SK-N-SH treated with all-trans-retinoic acid at 6 μM for 48 hours (cell line): Measurements from ENCODE around the gene UBE2Q2.

Experiments
- ATAC-seq: fragments of 200-7000 bp; cut with Tn5 transposase; 3 replicates; pipeline ENCODE4 v1.9.1; 2020; ENCODE audit warnings: mild to moderate bottlenecking, moderate library complexity
- ARNTL ChIP-seq: fragments of 450-650 bp; formaldehyde crosslinking; IDR thresholded peaks from 2 replicates; pipeline ENCODE4 v1.5.0; 2020; ENCODE audit warnings: low read depth, mild to moderate bottlenecking, moderate library complexity, borderline replicate concordance
- BACH2 ChIP-seq: fragments of 250-450 bp; sonication (Bioruptor Pico); IDR thresholded peaks from 2 replicates; pipeline ENCODE4 v1.9.0; 2021; ENCODE audit warnings: mild to moderate bottlenecking, borderline replicate concordance
- CREB5 ChIP-seq: fragments of 250-450 bp; sonication (Bioruptor Pico); IDR thresholded peaks from 2 replicates; pipeline ENCODE4 v1.5.1; 2020; ENCODE audit warnings: low read depth, mild to moderate bottlenecking, moderate library complexity
- CSRNP3 ChIP-seq: fragments of 250-450 bp; sonication (Bioruptor Pico); IDR thresholded peaks from 2 replicates; pipeline ENCODE4 v1.5.1; 2021; ENCODE audit warnings: mild to moderate bottlenecking, moderate library complexity
- ESRRG ChIP-seq: fragments of 250-450 bp; sonication (Bioruptor Pico); IDR thresholded peaks from 2 replicates; pipeline ENCODE4 v1.6.1; 2021; ENCODE audit warnings: mild to moderate bottlenecking
- GLIS3 ChIP-seq: fragments of 250-450 bp; sonication (Bioruptor Pico); IDR thresholded peaks from 2 replicates; pipeline ENCODE4 v1.5.0; 2020; ENCODE audit warnings: mild to moderate bottlenecking, moderate library complexity
- ISL1 ChIP-seq: fragments of 250-450 bp; sonication (Bioruptor Pico); IDR thresholded peaks from 2 replicates; pipeline ENCODE4 v2.1.2; 2022; ENCODE audit warnings: mild to moderate bottlenecking, moderate library complexity
- PATZ1 ChIP-seq: fragments of 250-450 bp; sonication (Bioruptor Pico); IDR thresholded peaks from 2 replicates; pipeline ENCODE4 v1.8.0; 2020; ENCODE audit warnings: mild to moderate bottlenecking, moderate library complexity, borderline replicate concordance
- PPARA ChIP-seq: fragments of 250-450 bp; sonication (Bioruptor Pico); IDR thresholded peaks from 2 replicates; pipeline ENCODE4 v1.5.0; 2020; ENCODE audit warnings: mild to moderate bottlenecking, borderline replicate concordance
- RARB ChIP-seq: fragments of 250-450 bp; sonication (Bioruptor Pico); IDR thresholded peaks from 2 replicates; pipeline ENCODE4 v1.8.0; 2021; ENCODE audit warnings: mild to moderate bottlenecking, moderate library complexity
- SNAI2 ChIP-seq: fragments of 250-450 bp; sonication (Bioruptor Pico); IDR thresholded peaks from 2 replicates; pipeline ENCODE4 v1.5.0; 2020; ENCODE audit warnings: mild to moderate bottlenecking, moderate library complexity
- TCF4 ChIP-seq: fragments of 250-450 bp; sonication (Bioruptor Pico); IDR thresholded peaks from 2 replicates; pipeline ENCODE4 v1.8.0; 2021; ENCODE audit warnings: mild to moderate bottlenecking, moderate library complexity, borderline replicate concordance
- TOX ChIP-seq: fragments of 250-450 bp; sonication (Bioruptor Pico); IDR thresholded peaks from 2 replicates; pipeline ENCODE4 v1.8.0; 2021; ENCODE audit warnings: mild to moderate bottlenecking, moderate library complexity, borderline replicate concordance
- TSHZ2 ChIP-seq: fragments of 250-450 bp; sonication (Bioruptor Pico); IDR thresholded peaks from 2 replicates; pipeline ENCODE4 v1.5.0; 2020; ENCODE audit warnings: mild to moderate bottlenecking, moderate library complexity
- ZC3H10 ChIP-seq: fragments of 250-450 bp; sonication (Bioruptor Pico); IDR thresholded peaks from 2 replicates; pipeline ENCODE4 v1.5.1; 2021; ENCODE audit warnings: mild to moderate bottlenecking, moderate library complexity
- ZFP3 ChIP-seq: fragments of 250-450 bp; sonication (Bioruptor Pico); IDR thresholded peaks from 2 replicates; pipeline ENCODE4 v1.5.0; 2020; ENCODE audit warnings: mild to moderate bottlenecking, moderate library complexity
- ZFP30 ChIP-seq: fragments of 450-650 bp; formaldehyde crosslinking; IDR thresholded peaks from 2 replicates; pipeline ENCODE4 v1.5.0; 2022; ENCODE audit warnings: mild to moderate bottlenecking, moderate library complexity
- ZNF565 ChIP-seq: fragments of 450-650 bp; formaldehyde crosslinking; conservative IDR thresholded peaks from 2 replicates; pipeline ENCODE4 v1.5.0; 2020; ENCODE audit warnings: low read depth, mild to moderate bottlenecking, moderate library complexity
- ZNF8 ChIP-seq: fragments of 450-650 bp; formaldehyde crosslinking; IDR thresholded peaks from 2 replicates; pipeline ENCODE4 v1.5.0; 2020; ENCODE audit warnings: mild to moderate bottlenecking, moderate library complexity

Gene UBE2Q2

GRCh38 chr15:75942464-75942863 is 99.2 kb downstream of the UBE2Q2 start:
- peak; percentile 44; the same call in 2 of the 3 replicates for ATAC-seq
- TF ChIP-seq TSHZ2 (CRISPR knock-in tag), result no peak
- TF ChIP-seq RARB (CRISPR knock-in tag), result no peak
- TF ChIP-seq ZFP30 (CRISPR knock-in tag), result no peak
- TF ChIP-seq ZNF565 (CRISPR knock-in tag), result no peak
- TF ChIP-seq ARNTL (CRISPR knock-in tag), result no peak
- TF ChIP-seq CREB5 (CRISPR knock-in tag), result no peak
- TF ChIP-seq PATZ1 (CRISPR knock-in tag), result no peak
- TF ChIP-seq ESRRG (CRISPR knock-in tag), result no peak

- no peak for TF ChIP-seq RARB (CRISPR knock-in tag)
- no peak for TF ChIP-seq ESRRG (CRISPR knock-in tag)
- TF ChIP-seq BACH2 (CRISPR knock-in tag), result no peak
- TF ChIP-seq TCF4 (CRISPR knock-in tag), result no peak
- TF ChIP-seq ZFP3, result no peak
- TF ChIP-seq GLIS3 (CRISPR knock-in tag), result no peak
- no peak for TF ChIP-seq ZNF8 (CRISPR knock-in tag)
- no peak for TF ChIP-seq CREB5 (CRISPR knock-in tag)
- no peak for TF ChIP-seq PPARA (CRISPR knock-in tag)
- TF ChIP-seq TSHZ2 (CRISPR knock-in tag), result no peak
- TF ChIP-seq ZFP30 (CRISPR knock-in tag), result no peak
- TF ChIP-seq TOX, result no peak
- no peak for TF ChIP-seq ISL1 (CRISPR knock-in tag)
- TF ChIP-seq CSRNP3, result no peak
- TF ChIP-seq SNAI2 (CRISPR knock-in tag), result no peak
- no peak for TF ChIP-seq ZC3H10 (CRISPR knock-in tag)
- ATAC-seq, result no peak; the same call in 1 of the 3 replicates
Measured at GRCh38 chr15:75943246-75943645, 100.0 kb downstream of the UBE2Q2 start.
